NCI-H82 treated with DMSO at 0.1 percent for 48 hours (cell line): ENCODE measurements around the gene CCDC88B.

ENCODE experiments used
- DNase-seq: peaks from one replicate; lab custom pipeline; 2025; ENCODE audit not compliant: unreplicated experiment; lab: John Stamatoyannopoulos, UW

The CCDC88B gene

GRCh38 chr11:64358907-64359711 lies 19.1 kb downstream of the CCDC88B start, which contains the start of gene RPS6KA4:
TSS of gene RPS6KA4 (plus strand) at chr11:64359162. CDS start at chr11:64359236, 74 bp downstream.
- DNase-seq: no peak

DNA sequence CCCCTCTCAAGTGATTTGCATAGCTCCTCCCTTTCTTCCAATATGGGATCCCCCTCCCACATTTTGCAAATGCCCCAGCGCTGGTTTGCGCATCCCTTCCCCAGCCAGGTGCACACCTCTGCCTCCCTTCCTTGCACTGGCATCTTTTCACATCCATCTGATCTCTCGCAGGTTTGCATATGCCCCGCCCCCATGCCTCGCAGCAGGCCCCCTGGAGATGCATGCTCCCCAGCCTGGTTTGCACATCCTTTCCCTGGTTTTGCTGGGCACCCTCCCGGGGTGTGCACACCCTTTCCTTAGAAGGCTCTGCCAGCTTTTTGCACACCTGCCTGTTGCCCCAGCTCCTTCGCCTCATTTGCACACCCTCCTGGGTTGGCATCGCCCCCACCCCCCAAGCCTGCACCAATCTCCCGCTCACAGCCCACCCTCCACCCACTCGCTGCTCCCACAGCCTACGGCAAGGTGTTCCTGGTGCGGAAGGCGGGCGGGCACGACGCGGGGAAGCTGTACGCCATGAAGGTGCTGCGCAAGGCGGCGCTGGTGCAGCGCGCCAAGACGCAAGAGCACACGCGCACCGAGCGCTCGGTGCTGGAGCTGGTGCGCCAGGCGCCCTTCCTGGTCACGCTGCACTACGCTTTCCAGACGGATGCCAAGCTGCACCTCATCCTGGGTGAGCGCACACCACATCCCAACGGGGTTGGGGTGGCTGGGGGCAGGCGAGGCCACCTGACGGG lies 19.9 kb downstream of the CCDC88B start:
- no peak for DNase-seq

DNA sequence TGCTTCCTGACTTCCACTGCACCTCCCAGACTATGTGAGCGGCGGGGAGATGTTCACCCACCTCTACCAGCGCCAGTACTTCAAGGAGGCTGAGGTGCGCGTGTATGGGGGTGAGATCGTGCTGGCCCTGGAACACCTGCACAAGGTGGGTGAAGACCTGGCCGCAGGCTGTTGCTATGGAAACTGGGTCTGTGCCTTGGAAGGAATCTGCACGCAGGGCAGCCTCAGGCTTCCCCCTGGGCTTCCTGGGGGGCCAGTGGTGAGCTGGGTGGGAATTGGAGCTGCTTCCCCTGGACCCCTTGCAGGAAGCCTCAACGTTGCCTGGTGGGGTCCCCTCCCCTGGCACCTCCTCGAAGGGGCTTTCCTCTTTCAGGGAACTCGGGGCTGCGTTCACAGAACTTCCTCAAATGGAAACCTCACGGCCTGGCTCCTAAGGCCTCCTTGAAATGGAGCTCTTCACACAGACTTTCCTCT lies 20.5 kb downstream of the CCDC88B start:
- DNase-seq: no peak

- DNase-seq: no peak
These were observed 21.7 kb downstream of the CCDC88B start for GRCh38 chr11:64361659-64362058.

GRCh38 chr11:64362339-64362738 lies 22.3 kb downstream of the CCDC88B start:
- no peak for DNase-seq

GRCh38 chr11:64364435-64364834 lies 24.4 kb downstream of the CCDC88B start:
- no peak for DNase-seq

GRCh38 chr11:64364911-64365310 lies 24.9 kb downstream of the CCDC88B start:
- DNase-seq: no peak

DNA sequence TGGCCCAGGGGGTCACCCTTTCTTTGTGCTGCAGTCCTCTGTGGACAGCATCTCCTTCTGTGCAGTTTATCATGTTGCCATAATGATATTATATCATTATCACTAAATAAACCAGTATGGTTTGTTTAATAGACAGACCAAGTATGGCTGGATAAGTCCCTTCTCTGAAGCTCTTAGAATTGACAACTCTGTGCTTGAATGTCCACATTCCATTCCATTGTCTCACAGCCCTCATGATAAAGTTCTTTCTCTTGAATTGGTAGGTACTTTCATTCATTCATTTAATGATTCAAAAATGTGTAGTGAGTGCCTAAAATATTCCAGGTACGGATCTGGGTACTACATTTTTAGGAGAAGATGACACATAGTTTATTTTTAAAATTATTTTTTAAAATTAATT lies 26.7 kb downstream of the CCDC88B start:
- no peak for DNase-seq

DNA sequence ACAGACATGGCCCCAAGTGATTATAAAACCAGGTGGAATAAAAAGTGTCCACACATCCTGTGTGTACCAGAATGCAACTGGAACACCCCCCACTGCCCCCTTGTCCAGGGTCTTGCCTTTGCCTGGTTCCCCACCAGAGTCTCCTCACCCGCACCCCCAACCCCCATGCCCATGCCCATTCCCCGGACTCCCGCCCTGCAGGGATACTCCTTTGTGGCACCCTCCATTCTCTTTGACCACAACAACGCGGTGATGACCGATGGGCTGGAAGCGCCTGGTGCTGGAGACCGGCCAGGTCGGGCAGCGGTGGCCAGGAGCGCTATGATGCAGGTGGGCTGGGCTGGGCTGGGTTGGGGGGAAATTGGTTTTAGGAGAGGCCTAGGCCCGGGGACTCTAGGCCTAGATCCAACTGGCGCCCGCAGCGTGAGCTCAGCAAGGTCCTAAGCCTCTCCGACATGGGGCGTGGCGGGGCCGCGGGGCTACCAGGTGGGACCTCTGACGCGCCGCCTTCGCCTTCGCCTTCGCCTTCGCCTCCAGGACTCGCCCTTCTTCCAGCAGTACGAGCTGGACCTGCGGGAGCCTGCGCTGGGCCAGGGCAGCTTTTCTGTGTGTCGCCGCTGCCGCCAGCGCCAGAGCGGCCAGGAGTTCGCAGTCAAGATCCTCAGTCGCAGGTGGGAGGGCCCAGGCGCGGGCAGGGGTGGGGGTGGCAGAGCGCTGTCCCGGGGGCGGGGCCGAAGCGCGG lies 28.1 kb downstream of the CCDC88B start:
- no peak for DNase-seq

DNA sequence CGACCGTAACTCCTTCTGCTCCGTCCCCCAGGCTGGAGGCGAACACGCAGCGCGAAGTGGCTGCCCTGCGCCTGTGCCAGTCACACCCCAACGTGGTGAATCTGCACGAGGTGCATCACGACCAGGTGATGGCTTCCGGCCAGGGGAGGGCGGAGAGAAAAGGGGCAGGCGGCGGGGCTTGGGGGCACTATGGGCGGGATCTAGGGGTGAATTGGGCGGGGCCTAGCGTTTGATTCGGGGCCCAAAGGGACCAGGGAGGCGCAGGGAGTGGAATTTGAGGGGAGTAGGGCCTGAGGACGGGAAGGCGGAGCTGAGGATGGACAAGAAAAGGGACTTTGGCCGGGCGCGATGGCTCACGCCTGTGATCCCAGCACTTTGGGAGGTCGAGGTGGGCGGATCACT lies 28.7 kb downstream of the CCDC88B start:
- DNase-seq: no peak

GRCh38 chr11:64369440-64370421 lies 29.7 kb downstream of the CCDC88B start:
- DNase-seq: no peak

GRCh38 chr11:64371201-64371600 lies 31.2 kb downstream of the CCDC88B start:
- DNase-seq: no peak

GRCh38 chr11:64372021-64372420 lies 32.0 kb downstream of the CCDC88B start:
- DNase-seq: no peak

DNA sequence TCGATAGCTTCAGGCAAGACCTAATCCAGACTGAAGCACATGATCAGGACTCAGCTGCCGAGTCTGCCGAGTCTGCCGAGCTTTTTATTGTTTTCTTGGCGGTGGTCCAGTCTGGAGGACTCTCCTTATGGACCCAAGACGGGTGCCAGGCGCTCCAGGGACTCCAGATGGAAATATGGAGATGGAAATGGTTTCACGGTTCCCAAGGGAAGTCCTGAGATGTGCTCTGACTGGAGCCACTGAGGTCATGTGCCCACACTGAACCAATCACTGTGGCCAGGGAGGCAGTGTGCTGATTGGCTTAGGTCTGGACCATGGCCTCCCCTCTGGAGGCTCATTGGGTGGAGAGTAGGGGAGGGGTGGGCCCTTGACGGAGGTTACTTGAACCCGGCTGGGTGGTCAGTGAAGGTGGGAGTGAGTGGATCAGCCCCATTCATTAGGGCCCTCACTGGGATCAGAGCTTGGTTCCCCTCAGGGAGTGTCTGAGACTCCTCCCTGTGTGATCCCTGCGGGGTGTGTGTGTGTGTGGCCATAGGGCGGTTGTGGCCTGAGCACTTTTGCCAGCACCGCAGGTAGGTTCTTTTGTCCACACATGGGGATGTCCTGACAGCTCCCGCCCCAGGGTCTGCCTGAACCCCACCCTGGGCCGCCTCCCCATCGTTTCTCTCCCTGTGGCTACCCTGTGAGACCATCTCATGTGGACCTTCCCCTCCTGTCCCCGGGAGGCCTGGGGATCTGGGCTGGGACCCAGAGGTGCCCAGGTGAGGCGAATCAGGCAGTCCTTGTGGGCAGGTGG lies 33.0 kb downstream of the CCDC88B start:
- DNase-seq: peak; percentile 17

- DNase-seq: no peak
These were observed 33.6 kb downstream of the CCDC88B start for GRCh38 chr11:64373598-64373974.

DNA sequence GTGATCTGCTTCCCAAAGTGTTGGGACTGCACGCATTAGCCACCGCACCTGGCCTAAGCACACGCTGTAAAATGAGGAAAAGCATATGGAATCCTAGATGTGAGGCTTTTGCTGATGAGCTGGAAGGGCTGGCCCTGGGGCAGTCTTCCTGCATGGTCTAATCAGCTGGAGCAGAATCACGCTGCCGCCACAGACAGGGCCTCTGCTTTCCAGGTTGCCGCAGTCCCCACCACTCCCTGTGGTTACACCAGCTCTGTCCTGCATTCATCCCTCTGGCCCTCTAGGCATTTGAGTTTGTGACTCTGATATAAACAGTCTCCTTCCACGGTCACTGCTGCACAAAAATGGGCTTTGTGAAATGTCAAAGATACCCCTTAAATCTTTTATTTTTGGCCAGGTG lies 36.1 kb downstream of the CCDC88B start:
- no peak for DNase-seq

DNA sequence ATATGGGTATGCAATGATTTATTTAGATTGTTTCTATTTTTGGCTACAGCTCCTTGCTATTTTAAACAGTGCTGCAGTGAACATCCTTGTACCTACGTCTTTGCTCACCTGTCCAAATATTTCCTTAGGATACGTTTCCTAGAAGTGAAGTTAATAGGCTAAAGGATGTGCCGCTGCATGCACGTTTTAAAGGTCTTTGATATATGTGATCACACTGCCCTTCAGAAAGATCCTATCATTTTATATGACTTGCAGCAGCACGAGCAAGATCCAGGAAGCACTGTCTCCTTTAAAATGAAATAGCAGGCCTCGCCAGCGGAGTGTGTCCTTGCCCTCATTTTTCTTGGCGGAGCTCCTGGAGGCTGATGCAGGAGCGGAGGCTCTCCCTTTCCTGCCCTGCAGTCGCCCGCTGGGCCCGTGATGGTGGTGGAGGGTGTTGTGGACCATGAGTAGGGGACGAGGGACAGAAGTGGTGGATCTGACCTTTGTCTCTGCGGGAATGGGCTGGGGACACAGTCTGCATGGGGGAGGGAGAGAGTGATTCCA lies 38.4 kb downstream of the CCDC88B start:
- no peak for DNase-seq

DNA sequence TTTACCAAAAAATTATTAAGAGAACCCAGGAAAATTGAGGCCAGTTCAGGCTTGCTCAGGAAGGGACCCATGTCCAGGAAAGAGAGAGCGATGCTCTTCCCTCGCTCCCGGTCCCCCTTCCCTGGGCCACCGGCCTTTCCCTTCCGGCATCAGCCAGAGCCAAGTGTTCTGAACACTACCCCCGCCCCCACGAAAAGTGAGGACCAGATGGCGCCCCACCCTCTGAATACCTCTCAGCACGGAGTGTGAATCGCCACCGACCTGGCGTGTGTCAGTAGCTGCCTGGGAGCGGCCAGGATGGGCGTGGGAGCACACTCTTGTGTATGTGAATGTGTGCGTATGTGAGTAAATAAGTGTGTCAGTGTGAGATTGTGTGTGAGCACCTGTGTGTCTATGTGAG lies 39.2 kb downstream of the CCDC88B start:
- no peak for DNase-seq
